K562 (cell line): ENCODE data around the gene PCCB. TPM values are rescaled to one million over a fixed set of nuclear protein-coding genes. Genes with fewer than 3 reads are reported as not detected.

Experiments
- CAMTA2 ChIP-seq: fragments of 250-450 bp; sonication (Bioruptor Pico); conservative IDR thresholded peaks from 2 replicates; pipeline ENCODE4 v1.5.1; 2022
- HDAC8 ChIP-seq: fragments of 450-650 bp; IDR thresholded peaks from 2 replicates; pipeline ENCODE4 v1.6.1; 2016; ENCODE audit warnings: mild to moderate bottlenecking, missing genetic modification characterization, moderate library complexity, missing compliant biosample characterization
- MECOM ChIP-seq: fragments of 250-450 bp; sonication (Bioruptor Pico); IDR thresholded peaks from 2 replicates; pipeline ENCODE4 v1.8.0; 2022; ENCODE audit warnings: inconsistent platforms
- MEIS2 ChIP-seq: fragments of 450-650 bp; IDR thresholded peaks from 2 replicates; pipeline ENCODE4 v1.6.1; 2014; ENCODE audit warnings: mild to moderate bottlenecking; ENCODE audit not compliant: partially characterized antibody
- NEUROD1 ChIP-seq: fragments of 150-350 bp; IDR thresholded peaks from 2 replicates; pipeline ENCODE4 v1.6.1; 2014; ENCODE audit warnings: borderline replicate concordance, low read length, low read depth; ENCODE audit not compliant: partially characterized antibody
- polyA plus RNA-seq, 8 experiments: library from polyadenylated mRNA; depleted of rRNA in 4 of 8; stranded (reverse) in 5 of 8; unstranded in 3 of 8; fragments of >200 nt; fragmentation: Nextera tagmentation in 2 of 8; fragmentation: Illumina TruSeq in 1 of 8; extraction: Ambion mirVana in 2 of 8; extraction: Trizol in 1 of 8; gene quantifications; 2 replicates each; pipeline versions ENCODE4 v1.2.1 to v1.2.3, GENCODE V29; 2011 to 2014; ENCODE audit warnings: inconsistent platforms in 1 of 8, missing spikeins in 1 of 8
- total RNA-seq, 7 experiments: library from RNA; depleted of rRNA in 6 of 7; stranded (reverse); fragments of >200 nt in 6 of 7; fragmentation: Illumina TruSeq in 2 of 7; extraction: Trizol in 2 of 7; gene quantifications; 2 replicates each; pipeline versions ENCODE4 v1.2.1 to v1.2.3, GENCODE V29; 2011 to 2021; ENCODE audit warnings: low replicate concordance in 1 of 7
- TF ChIP-seq, protein P1 (sequence below): fragments of 450-650 bp; IDR thresholded peaks from 2 replicates; pipeline ENCODE4 v1.7.1; 2018; ENCODE audit warnings: mild to moderate bottlenecking, low read depth; ENCODE audit not compliant: partially characterized antibody
- TF ChIP-seq, protein P2 (sequence below): fragments of 250-450 bp; sonication (Bioruptor Pico); IDR thresholded peaks from 2 replicates; pipeline ENCODE4 v1.8.0; 2022; ENCODE audit warnings: moderate library complexity, mild to moderate bottlenecking, inconsistent platforms
- TF ChIP-seq, protein P3 (sequence below): sonication (generic); formaldehyde crosslinking; IDR thresholded peaks from 2 replicates; pipeline ENCODE4 v1.8.0; 2022; ENCODE audit warnings: mild to moderate bottlenecking, missing genetic modification reagents
- TF ChIP-seq, protein P4 (sequence below): fragments of 450-650 bp; formaldehyde crosslinking; IDR thresholded peaks from 2 replicates; pipeline ENCODE4 v1.4.0; 2022; ENCODE audit warnings: missing genetic modification characterization

The PCCB gene
- total and polyA plus RNA-seq, 9 of the 15 experiments (the other 6 are each of a cell fraction or from before 2014, with no cell fraction given): 69.5 to 173 (median 92.8) TPM

DNA sequence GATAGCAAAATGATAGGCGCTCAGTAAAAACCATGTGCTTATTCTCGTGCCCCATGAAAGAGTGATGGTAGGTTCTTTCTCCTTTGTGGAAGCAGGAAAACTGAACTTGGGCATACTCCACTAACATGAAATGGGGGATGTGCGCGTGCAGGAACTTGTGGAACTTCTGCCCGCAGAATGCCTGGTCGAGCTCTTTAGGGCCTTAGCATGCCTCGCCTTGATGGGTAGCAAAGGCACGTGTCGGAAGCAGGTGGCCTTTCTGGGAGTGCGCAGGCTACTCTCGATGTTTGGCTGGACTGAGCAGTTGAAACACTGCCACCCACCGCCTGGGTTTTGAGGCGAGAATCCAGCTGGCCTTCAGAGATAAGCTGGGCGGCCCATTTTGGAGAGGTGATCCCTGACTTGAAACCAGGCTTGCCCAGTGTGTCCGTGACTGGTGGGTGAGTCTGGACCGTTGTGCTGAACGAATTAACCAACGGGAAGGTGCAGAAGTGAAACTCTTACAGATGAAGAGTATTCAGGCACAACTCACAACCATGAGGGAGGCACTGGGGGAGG is 842 bp downstream of the PCCB start (continued):
- TF ChIP-seq, protein P1, sequence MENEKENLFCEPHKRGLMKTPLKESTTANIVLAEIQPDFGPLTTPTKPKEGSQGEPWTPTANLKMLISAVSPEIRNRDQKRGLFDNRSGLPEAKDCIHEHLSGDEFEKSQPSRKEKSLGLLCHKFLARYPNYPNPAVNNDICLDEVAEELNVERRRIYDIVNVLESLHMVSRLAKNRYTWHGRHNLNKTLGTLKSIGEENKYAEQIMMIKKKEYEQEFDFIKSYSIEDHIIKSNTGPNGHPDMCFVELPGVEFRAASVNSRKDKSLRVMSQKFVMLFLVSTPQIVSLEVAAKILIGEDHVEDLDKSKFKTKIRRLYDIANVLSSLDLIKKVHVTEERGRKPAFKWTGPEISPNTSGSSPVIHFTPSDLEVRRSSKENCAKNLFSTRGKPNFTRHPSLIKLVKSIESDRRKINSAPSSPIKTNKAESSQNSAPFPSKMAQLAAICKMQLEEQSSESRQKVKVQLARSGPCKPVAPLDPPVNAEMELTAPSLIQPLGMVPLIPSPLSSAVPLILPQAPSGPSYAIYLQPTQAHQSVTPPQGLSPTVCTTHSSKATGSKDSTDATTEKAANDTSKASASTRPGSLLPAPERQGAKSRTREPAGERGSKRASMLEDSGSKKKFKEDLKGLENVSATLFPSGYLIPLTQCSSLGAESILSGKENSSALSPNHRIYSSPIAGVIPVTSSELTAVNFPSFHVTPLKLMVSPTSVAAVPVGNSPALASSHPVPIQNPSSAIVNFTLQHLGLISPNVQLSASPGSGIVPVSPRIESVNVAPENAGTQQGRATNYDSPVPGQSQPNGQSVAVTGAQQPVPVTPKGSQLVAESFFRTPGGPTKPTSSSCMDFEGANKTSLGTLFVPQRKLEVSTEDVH: no peak
- TF ChIP-seq NEUROD1: peak; percentile 10
- TF ChIP-seq, protein P2, sequence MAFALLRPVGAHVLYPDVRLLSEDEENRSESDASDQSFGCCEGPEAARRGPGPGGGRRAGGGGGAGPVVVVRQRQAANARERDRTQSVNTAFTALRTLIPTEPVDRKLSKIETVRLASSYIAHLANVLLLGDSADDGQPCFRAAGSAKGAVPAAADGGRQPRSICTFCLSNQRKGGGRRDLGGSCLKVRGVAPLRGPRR (CRISPR knock-in tag): peak; percentile 73; the same call in 1 of the 2 replicates
- TF ChIP-seq, protein P3, sequence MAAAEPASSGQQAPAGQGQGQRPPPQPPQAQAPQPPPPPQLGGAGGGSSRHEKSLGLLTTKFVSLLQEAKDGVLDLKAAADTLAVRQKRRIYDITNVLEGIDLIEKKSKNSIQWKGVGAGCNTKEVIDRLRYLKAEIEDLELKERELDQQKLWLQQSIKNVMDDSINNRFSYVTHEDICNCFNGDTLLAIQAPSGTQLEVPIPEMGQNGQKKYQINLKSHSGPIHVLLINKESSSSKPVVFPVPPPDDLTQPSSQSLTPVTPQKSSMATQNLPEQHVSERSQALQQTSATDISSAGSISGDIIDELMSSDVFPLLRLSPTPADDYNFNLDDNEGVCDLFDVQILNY (CRISPR knock-in tag): 0 out of 2 replicates have a peak, but pooled peaks have one; percentile 71
- TF ChIP-seq HDAC8: peak; percentile 29; the same call in 1 of the 2 replicates
- TF ChIP-seq MECOM (CRISPR knock-in tag): no peak
- TF ChIP-seq CAMTA2 (CRISPR knock-in tag): no peak
- TF ChIP-seq, protein P4, sequence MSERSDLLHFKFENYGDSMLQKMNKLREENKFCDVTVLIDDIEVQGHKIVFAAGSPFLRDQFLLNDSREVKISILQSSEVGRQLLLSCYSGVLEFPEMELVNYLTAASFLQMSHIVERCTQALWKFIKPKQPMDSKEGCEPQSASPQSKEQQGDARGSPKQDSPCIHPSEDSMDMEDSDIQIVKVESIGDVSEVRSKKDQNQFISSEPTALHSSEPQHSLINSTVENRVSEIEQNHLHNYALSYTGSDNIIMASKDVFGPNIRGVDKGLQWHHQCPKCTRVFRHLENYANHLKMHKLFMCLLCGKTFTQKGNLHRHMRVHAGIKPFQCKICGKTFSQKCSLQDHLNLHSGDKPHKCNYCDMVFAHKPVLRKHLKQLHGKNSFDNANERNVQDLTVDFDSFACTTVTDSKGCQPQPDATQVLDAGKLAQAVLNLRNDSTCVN (CRISPR knock-in tag): no peak
- no peak for TF ChIP-seq MEIS2
